Heart right ventricle (tissue), 16 donors: ENCODE results near the gene MYO1G. TPM values are rescaled to one million over a fixed set of nuclear protein-coding genes. Genes with fewer than 3 reads are reported as not detected.

Source experiments
- ATAC-seq, 8 donors: fragments of 200-7000 bp; cut with Tn5 transposase; one replicate each; pipeline ENCODE4 v1.9.1; 2020; ENCODE audit warnings: mild to moderate bottlenecking in 8 of 8, moderate library complexity in 8 of 8, moderate number of reproducible peaks in 1 of 8
- DNase-seq, 2 donors: peaks; one replicate each; pipeline ENCODE4 v3.0.0-alpha.2; 2020
- H3K27ac ChIP-seq, 10 donors: fragments of 200-600 bp; sonication (generic) in 2 of 10; one replicate each; pipeline versions ENCODE4 v1.5.0 to v1.8.0; 2020 to 2022; ENCODE audit warnings: mild to moderate bottlenecking in 3 of 10
- H3K27me3 ChIP-seq, 7 donors: fragments of 200-600 bp; one replicate each; pipeline ENCODE4 v1.8.0; 2021 to 2022; ENCODE audit warnings: mild to moderate bottlenecking in 2 of 7
- H3K36me3 ChIP-seq, 9 donors: fragments of 200-600 bp; sonication (generic) in 1 of 9; one replicate each; pipeline versions ENCODE4 v1.5.0 to v1.8.0; 2020 to 2022; ENCODE audit warnings: mild to moderate bottlenecking in 2 of 9
- H3K4me1 ChIP-seq, 9 donors: fragments of 200-600 bp; sonication (generic) in 1 of 9; one replicate each; pipeline versions ENCODE4 v1.5.0 to v1.8.0; 2020 to 2022; ENCODE audit warnings: mild to moderate bottlenecking in 4 of 9
- H3K4me3 ChIP-seq, 10 donors: fragments of 200-600 bp; sonication (generic) in 2 of 10; one replicate each; pipeline versions ENCODE4 v1.5.0 to v1.8.0; 2020 to 2022; ENCODE audit warnings: mild to moderate bottlenecking in 7 of 10, moderate library complexity in 2 of 10
- H3K9me3 ChIP-seq, 11 donors: fragments of 200-600 bp in 10 of 11; sonication (generic) in 2 of 11; one replicate each; pipeline versions ENCODE4 v1.5.0 to v1.8.0; 2013 to 2022; ENCODE audit warnings: mild to moderate bottlenecking in 2 of 11, control low read depth in 1 of 11, moderate library complexity in 1 of 11
- WGBS, 2 donors: extraction: QIAGEN DNeasy Blood & Tissue Kit; methylation state at CpG; one replicate each; pipeline ENCODE4 v1.1.7; 2013; ENCODE audit warnings: inconsistent platforms in 1 of 2; 5-methylcytosine and 5-hydroxymethylcytosine counted together
- intact Hi-C, 10 donors: fragments of 100-400 bp; cut with DNase I; formaldehyde crosslinking; loops; one replicate each; pipeline versions ENCODE4 v1.11.1 to v1.14.2; 2022
- polyA plus RNA-seq, 2 donors: library from polyadenylated mRNA; stranded (reverse); fragments of 200-250 nt; gene quantifications; one replicate each; pipeline ENCODE4 v1.2.3, GENCODE V29; 2013
- total RNA-seq, 10 donors: library from RNA; stranded (reverse); fragmentation: NEBNext Ultra II Directional in 3 of 10; extraction: Animal tissue kit (Norgen Biotek cat#: 25700) in 3 of 10; gene quantifications; one replicate each; pipeline versions ENCODE4 v1.2.1 to v1.2.4, GENCODE V29; 2021 to 2023
- TF ChIP-seq, protein P1 (sequence below), 9 donors: fragments of 200-600 bp; sonication (generic) in 2 of 9; IDR thresholded peaks; one replicate each; pipeline versions ENCODE4 v1.5.0 to v1.8.0; 2021 to 2022; ENCODE audit warnings: antibody characterized with exemption in 9 of 9, mild to moderate bottlenecking in 5 of 9, moderate library complexity in 1 of 9
- donor health status: Arrhythmogenic right ventricular cardiomyopathy.
- donor health status: ischemic (EF 13 %, LVEDD 7.1; RV severe dilation, severe dysfunction).
- donor health status: healthy with polysubstance abuse.
- donor health status: DM: no; HTN: yes; CAD: no.
- donor health status: DM: no; HTN: no; CAD: no.
- donor health status: ischemic (EF 25% LVEDD 6.9; RV normal size, moderate dysfunction).
- donor health status: ischemic (EF 25% LVEDD 5.7; RV mildly dilated, moderate dysfunction).
- donor health status: healthy.
- donor health status: DM: yes; HTN: yes; CAD: no.
- donor health status: Ischemic cardiomyopathy.
- donor health status: ischemic (EF 35%, LVEDD 5.7; RV mildly dilated, moderate dysfunction).
- donor health status: nonischemic (EF 11% LVEDD 7.7; RV severe dilation, severe dysfunction).
- donor health status: DM: yes; HTN: yes; CAD: no.
- donor health status: PGD.
- donor health status: ischemic (EF 29% LVEDD 5.4; RV normal size, mild dysfunction).
- donor health status: nonischemic (EF 23%, LVEDD 6.1; RV moderate dilation, normal function).

MYO1G gene
- total and polyA plus RNA-seq, 12 donors: 0.30 to 11.0 (median 0.70) TPM

DNA sequence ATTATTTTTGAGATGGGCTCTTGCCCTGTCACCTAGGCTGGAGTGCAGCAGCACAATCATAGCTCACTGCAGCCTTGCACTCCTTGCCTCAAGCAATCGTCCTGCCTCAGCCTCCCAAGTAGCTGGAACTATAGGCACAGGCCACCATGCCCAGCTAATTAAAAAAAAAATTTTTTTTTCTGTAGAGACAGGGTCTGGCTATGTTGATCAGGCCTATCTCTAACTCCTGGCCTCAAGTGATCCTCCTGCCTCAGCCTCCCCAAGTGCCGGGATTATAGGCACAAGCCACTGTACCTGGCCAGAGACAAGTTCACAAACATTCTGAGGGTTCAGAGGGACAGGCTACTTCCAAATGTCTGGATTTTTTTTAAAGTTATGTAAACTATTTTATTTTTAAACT lies 61.4 kb downstream of the MYO1G start:
- Histone ChIP-seq H3K27me3 (no peaks in the 10 kb centered on the region), H3K4me3 (no peak overlapping the region), H3K4me1 (peaks cover 0 to 4% (median 0%) of the 10 kb centered on the region in 9 donors), H3K9me3 (no peaks in the 10 kb centered on the region), H3K27ac (no peak overlapping the region), H3K36me3 (no peaks in the 10 kb centered on the region)
- 84 to 98% methylated on average over 2 of the region's 2 CpGs for WGBS, 2 donors
- ATAC-seq: no peak
- intact Hi-C loops: loop anchor here in 1 of 10 donors (10.0 kb wide), 1 partner anchor 323 kb away; no protein-coding TSS in a partner anchor
- DNase-seq: no peak
- TF ChIP-seq, protein P1, sequence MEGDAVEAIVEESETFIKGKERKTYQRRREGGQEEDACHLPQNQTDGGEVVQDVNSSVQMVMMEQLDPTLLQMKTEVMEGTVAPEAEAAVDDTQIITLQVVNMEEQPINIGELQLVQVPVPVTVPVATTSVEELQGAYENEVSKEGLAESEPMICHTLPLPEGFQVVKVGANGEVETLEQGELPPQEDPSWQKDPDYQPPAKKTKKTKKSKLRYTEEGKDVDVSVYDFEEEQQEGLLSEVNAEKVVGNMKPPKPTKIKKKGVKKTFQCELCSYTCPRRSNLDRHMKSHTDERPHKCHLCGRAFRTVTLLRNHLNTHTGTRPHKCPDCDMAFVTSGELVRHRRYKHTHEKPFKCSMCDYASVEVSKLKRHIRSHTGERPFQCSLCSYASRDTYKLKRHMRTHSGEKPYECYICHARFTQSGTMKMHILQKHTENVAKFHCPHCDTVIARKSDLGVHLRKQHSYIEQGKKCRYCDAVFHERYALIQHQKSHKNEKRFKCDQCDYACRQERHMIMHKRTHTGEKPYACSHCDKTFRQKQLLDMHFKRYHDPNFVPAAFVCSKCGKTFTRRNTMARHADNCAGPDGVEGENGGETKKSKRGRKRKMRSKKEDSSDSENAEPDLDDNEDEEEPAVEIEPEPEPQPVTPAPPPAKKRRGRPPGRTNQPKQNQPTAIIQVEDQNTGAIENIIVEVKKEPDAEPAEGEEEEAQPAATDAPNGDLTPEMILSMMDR (IDR thresholded peaks at IDR 0.05): no peak

DNA sequence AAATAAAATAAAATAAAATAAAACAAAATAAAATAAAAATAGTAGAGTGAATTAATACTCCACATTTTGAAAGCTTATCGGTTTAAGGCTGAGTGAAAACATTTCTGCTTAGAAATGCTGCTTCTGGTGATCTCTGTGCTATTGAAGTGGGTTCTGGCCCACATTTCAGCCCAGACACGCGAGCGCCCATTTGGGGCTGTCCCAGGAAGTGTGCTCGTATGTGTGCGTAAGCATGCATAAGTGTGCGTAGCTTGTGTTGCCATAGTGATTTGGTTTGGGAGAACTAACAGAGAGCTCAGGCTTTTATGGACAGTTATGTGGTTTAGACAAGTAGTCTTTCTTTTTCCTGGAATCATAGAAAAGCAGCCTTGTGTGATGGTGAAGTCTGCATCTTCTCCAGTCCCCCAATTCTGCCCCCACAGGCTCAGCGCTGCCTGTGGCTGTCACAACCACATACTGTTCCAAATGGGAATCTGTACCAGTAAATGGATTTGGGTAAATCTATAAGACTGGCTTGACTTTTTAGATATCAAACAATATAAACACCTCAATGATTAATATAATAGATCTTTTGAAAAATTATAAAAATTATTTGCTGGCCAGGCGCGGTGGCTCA lies 63.7 kb downstream of the MYO1G start:
- TF ChIP-seq, protein P1 (IDR thresholded peaks at IDR 0.05): no peak
- Histone ChIP-seq H3K9me3 (no peaks in the 10 kb centered on the region), H3K4me1 (no peaks in the 10 kb centered on the region), H3K27me3 (no peaks in the 10 kb centered on the region), H3K4me3 (no peak overlapping the region), H3K36me3 (no peaks in the 10 kb centered on the region), H3K27ac (no peak overlapping the region)
- ATAC-seq (no peak), DNase-seq (no peak)
- intact Hi-C loops: loop anchor here in 1 of 10 donors (10.0 kb wide), 1 partner anchor 320 kb away; no protein-coding TSS in a partner anchor
- whole genome bisulfite sequencing, 2 donors: 75 to 81% methylated on average over 10 of the region's 10 CpGs

DNA sequence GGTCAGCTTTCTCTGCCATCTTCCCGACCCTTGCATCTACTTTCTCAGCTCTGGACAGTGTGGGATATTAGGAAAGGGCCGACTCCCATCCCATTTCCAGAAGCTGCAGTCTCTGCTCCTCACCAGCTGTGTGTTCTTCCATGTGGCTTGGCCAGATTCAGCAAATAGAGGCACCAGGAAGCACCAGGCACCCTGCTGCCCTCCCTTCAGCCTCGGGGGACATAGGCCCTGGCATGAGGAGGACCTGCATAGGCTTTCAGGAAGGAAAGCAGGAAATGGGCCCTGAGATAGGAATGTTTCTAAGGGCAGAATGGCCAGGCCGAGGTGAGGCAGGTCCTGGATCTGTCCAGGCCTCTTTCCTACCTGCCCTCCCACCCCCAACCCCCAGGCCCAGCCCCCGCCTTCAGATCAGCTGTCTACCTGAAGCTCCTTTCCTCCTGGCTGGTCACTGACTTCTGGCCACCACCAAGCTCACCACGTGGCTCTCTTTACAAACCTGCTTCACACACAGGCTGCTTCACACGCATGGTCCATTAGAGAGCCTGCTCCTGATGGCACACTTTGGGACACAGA lies 66.0 kb downstream of the MYO1G start:
- intact Hi-C loops: loop anchor here in 1 of 10 donors (10.0 kb wide), 1 partner anchor 318 kb away; no protein-coding TSS in a partner anchor
- no peak for ATAC-seq
- H3K9me3 ChIP-seq: no peaks in the 10 kb centered on the region
- DNase-seq: no peak
- H3K36me3 ChIP-seq: no peaks in the 10 kb centered on the region
- H3K4me1 ChIP-seq: no peaks in the 10 kb centered on the region
- WGBS, 2 donors: 55 to 62% methylated on average over 7 of the region's 7 CpGs
- H3K27ac ChIP-seq: no peak overlapping the region
- TF ChIP-seq, protein P1 (IDR thresholded peaks at IDR 0.05): no peak
- H3K27me3 ChIP-seq: no peaks in the 10 kb centered on the region
- no peak overlapping the region for H3K4me3 ChIP-seq

Other genes with a start within 250 kb of the MYO1G start
- 10 to 100 TPM; 38.9 to 80.4 (median 47.9) TPM for gene ZMIZ2, start 230.2 kb downstream of the MYO1G start, total RNA-seq
- 10 to 100 TPM; 26.3 to 87.3 TPM for gene ZMIZ2, start 230.2 kb downstream of the MYO1G start, polyA plus RNA-seq
- 100 to 1,000 TPM; 355 to 728 (median 423) TPM for gene PPIA, start 182.3 kb downstream of the MYO1G start, total RNA-seq
- gene PPIA, start 182.3 kb downstream of the MYO1G start, polyA plus RNA-seq: 1,000 to 10,000 TPM; 1,028 to 3,654 TPM
- 100 to 1,000 TPM; 206 to 280 (median 259) TPM for gene H2AZ2, start 130.9 kb downstream of the MYO1G start, total RNA-seq
- gene H2AZ2, start 130.9 kb downstream of the MYO1G start, polyA plus RNA-seq: 100 to 1,000 TPM; 109 to 131 TPM
- 10 to 100 TPM; 12.7 to 18.7 (median 16.7) TPM for gene PURB, start 93.5 kb downstream of the MYO1G start, total RNA-seq
- gene PURB, start 93.5 kb downstream of the MYO1G start, polyA plus RNA-seq: 1 to 10 TPM; 6.6 to 7.7 TPM
- 10 to 100 TPM; 21.5 to 37.7 (median 25.4) TPM for gene CCM2, start 21.2 kb upstream of the MYO1G start, total RNA-seq
- 10 to 100 TPM; 45.1 to 71.1 TPM for gene CCM2, start 21.2 kb upstream of the MYO1G start, polyA plus RNA-seq
- gene NACAD, start 110.0 kb upstream of the MYO1G start, total RNA-seq: 10 to 100 TPM in 1 of 10 donors, 1 to 10 TPM in 9; 3.0 to 12.0 (median 4.7) TPM
- 1 to 10 TPM; 3.2 to 4.7 TPM for gene NACAD, start 110.0 kb upstream of the MYO1G start, polyA plus RNA-seq
- 10 to 100 TPM; 57.1 to 88.2 (median 66.7) TPM for gene TBRG4, start 132.7 kb upstream of the MYO1G start, total RNA-seq
- gene TBRG4, start 132.7 kb upstream of the MYO1G start, polyA plus RNA-seq: 10 to 100 TPM; 74.3 to 93.9 TPM
- 10 to 100 TPM; 12.7 to 40.8 (median 24.9) TPM for gene RAMP3, start 178.8 kb upstream of the MYO1G start, total RNA-seq
- 10 to 100 TPM; 65.3 to 70.2 TPM for gene RAMP3, start 178.8 kb upstream of the MYO1G start, polyA plus RNA-seq